ENCODE data around the gene MICALL2.

MICALL2 gene

GRCh38 chr7:1431634-1432380 lies 27.5 kb downstream of the MICALL2 start:
- DNase-seq = no peak

GRCh38 chr7:1431226-1431625 lies 28.0 kb downstream of the MICALL2 start:
- DNase-seq = no peak

GRCh38 chr7:1430056-1430845 lies 29.0 kb downstream of the MICALL2 start:
- no peak for DNase-seq

GRCh38 chr7:1428941-1429501 lies 30.2 kb downstream of the MICALL2 start:
- DNase-seq = no peak

GRCh38 chr7:1427064-1427657 lies 32.1 kb downstream of the MICALL2 start:
- no peak for DNase-seq

- DNase-seq = no peak
Observed at GRCh38 chr7:1426474-1426873, 32.8 kb downstream of the MICALL2 start.

GRCh38 chr7:1425292-1426136 lies 33.8 kb downstream of the MICALL2 start:
- no peak for DNase-seq

GRCh38 chr7:1424041-1424440 lies 35.2 kb downstream of the MICALL2 start:
- no peak for DNase-seq

GRCh38 chr7:1423264-1423811 lies 35.9 kb downstream of the MICALL2 start:
- DNase-seq = no peak

GRCh38 chr7:1422512-1423263 lies 36.6 kb downstream of the MICALL2 start:
- peak in 1 of 2 experiments; percentile 29 for DNase-seq

- DNase-seq = no peak
Observed at GRCh38 chr7:1421946-1422345, 37.3 kb downstream of the MICALL2 start.

- DNase-seq = no peak
Observed at GRCh38 chr7:1421020-1421790, 38.1 kb downstream of the MICALL2 start.

GRCh38 chr7:1419688-1420087 lies 39.6 kb downstream of the MICALL2 start:
- no peak for DNase-seq

GRCh38 chr7:1419310-1419634 lies 40.0 kb downstream of the MICALL2 start:
- no peak for DNase-seq

GRCh38 chr7:1418505-1419309 lies 40.6 kb downstream of the MICALL2 start:
- DNase-seq = peak; percentile 15 to 39

GRCh38 chr7:1415389-1415990 lies 43.8 kb downstream of the MICALL2 start:
- DNase-seq = no peak

GRCh38 chr7:1413936-1414639 lies 45.2 kb downstream of the MICALL2 start:
- no peak for DNase-seq

GRCh38 chr7:1412322-1413261 lies 46.7 kb downstream of the MICALL2 start:
- peak; percentile 62 to 88 for DNase-seq

Data from NCI-H1930 (cell line).